ENCODE data around the gene PCDHGA12.

- TF ChIP-seq POLR2A (IDR thresholded peaks at IDR 0.05; ENCODE audit: low read depth, low read length) (no peak), MLLT1 (IDR thresholded peaks at IDR 0.05) (no peak), CTCF (IDR thresholded peaks at IDR 0.05 in 2 of 3, conservative IDR thresholded peaks at IDR 0.05 in 1 of 3; ENCODE audit: control insufficient read depth in 2 of 3, extremely low read depth in 1 of 3, insufficient read depth in 1 of 3, low read depth in 3 of 3, low read length in 3 of 3) (no peak), HDAC2 (IDR thresholded peaks at IDR 0.05) (no peak), SUZ12 (IDR thresholded peaks at IDR 0.05; ENCODE audit: unreplicated experiment) (no peak)
- TF ChIP-seq, protein P1, sequence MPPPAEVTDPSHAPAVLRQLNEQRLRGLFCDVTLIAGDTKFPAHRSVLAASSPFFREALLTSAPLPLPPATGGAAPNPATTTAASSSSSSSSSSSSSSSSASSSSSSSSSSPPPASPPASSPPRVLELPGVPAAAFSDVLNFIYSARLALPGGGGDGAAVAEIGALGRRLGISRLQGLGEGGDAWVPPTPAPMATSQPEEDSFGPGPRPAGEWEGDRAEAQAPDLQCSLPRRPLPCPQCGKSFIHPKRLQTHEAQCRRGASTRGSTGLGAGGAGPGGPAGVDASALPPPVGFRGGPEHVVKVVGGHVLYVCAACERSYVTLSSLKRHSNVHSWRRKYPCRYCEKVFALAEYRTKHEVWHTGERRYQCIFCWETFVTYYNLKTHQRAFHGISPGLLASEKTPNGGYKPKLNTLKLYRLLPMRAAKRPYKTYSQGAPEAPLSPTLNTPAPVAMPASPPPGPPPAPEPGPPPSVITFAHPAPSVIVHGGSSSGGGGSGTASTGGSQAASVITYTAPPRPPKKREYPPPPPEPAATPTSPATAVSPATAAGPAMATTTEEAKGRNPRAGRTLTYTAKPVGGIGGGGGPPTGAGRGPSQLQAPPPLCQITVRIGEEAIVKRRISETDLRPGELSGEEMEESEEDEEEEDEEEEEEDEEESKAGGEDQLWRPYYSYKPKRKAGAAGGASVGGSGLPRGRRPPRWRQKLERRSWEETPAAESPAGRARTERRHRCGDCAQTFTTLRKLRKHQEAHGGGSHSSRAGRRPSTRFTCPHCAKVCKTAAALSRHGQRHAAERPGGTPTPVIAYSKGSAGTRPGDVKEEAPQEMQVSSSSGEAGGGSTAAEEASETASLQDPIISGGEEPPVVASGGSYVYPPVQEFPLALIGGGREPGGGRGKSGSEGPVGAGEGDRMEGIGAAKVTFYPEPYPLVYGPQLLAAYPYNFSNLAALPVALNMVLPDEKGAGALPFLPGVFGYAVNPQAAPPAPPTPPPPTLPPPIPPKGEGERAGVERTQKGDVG (CRISPR knock-in tag; IDR thresholded peaks at IDR 0.05), result no peak
These were observed 16.7 kb upstream of the PCDHGA12 start for GRCh38 chr5:141413540-141414069.

Data from GM12878 (cell line).